ENCODE data around the gene TTC28.
A peak's percentile ranks its signal among the peaks of the same experiment; 100 is the strongest.

- TF ChIP-seq CTCF (IDR thresholded peaks at IDR 0.05; ENCODE audit: extremely low read depth in 1 of 2, insufficient read depth in 1 of 2, low read depth in 1 of 2, low read length in 2 of 2) = peak; percentile 38 to 42
- no peak for TF ChIP-seq POLR2AphosphoS5 (IDR thresholded peaks at IDR 0.05; ENCODE audit: insufficient read depth, low read depth, low read length)
- no peak for TF ChIP-seq POLR2A (IDR thresholded peaks at IDR 0.05; ENCODE audit: low read depth, low read length)
- no peak for TF ChIP-seq MAX (IDR thresholded peaks at IDR 0.05; ENCODE audit: insufficient read depth, insufficient read length)
- TF ChIP-seq EZH2 (IDR thresholded peaks at IDR 0.05; ENCODE audit: borderline replicate concordance, low read depth, low read length, severe bottlenecking) = no peak
- no peak for TF ChIP-seq JUN (IDR thresholded peaks at IDR 0.05; ENCODE audit: borderline replicate concordance, insufficient read depth, insufficient read length, low read depth)
- TF ChIP-seq GATA2 (IDR thresholded peaks at IDR 0.05; ENCODE audit: insufficient read depth, insufficient read length, low read depth, low read length) = no peak
Observed at GRCh38 chr22:28112548-28113043, 567.0 kb downstream of the TTC28 start.

Measured in endothelial cell of umbilical vein (primary cell).